Gastroesophageal sphincter (tissue), 4 donors: ENCODE data around the gene LLGL2. TPM values are rescaled to one million over a fixed set of nuclear protein-coding genes. Genes with fewer than 3 reads are reported as not detected.

Experiments used
- total RNA-seq, 4 donors: library from RNA; depleted of rRNA; stranded (reverse); fragments of >200 nt; gene quantifications; one replicate each; pipeline ENCODE4 v1.1.0, GENCODE V29; 2016

LLGL2 gene
- total RNA-seq, 4 donors from 2014 or later, result 2.3 to 7.9 (median 5.8) TPM

Other genes starting within 250 kb of the LLGL2 start
- 10 to 100 TPM in 3 of 4 donors, 1 to 10 TPM in 1; 7.3 to 14.5 (median 13.4) TPM for gene SLC25A19, start 236.3 kb upstream of the LLGL2 start, total RNA-seq
- gene GRB2, start 120.0 kb upstream of the LLGL2 start, total RNA-seq, result 100 to 1,000 TPM in 2 of 4 donors, 10 to 100 TPM in 2; 80.6 to 113 (median 97.6) TPM
- 10 to 100 TPM; 31.0 to 50.3 (median 42.8) TPM for gene TMEM94, start 69.1 kb upstream of the LLGL2 start, total RNA-seq
- 10 to 100 TPM; 13.7 to 46.0 (median 15.6) TPM for gene CASKIN2, start 10.2 kb upstream of the LLGL2 start, total RNA-seq
- 10 to 100 TPM; 15.8 to 26.5 (median 17.1) TPM for gene TSEN54, start 9.2 kb upstream of the LLGL2 start, total RNA-seq
- gene MYO15B, start 62.1 kb downstream of the LLGL2 start, total RNA-seq, result 10 to 100 TPM; 10.7 to 76.1 (median 50.8) TPM
- gene SMIM5, start 107.7 kb downstream of the LLGL2 start, total RNA-seq, result 1 to 10 TPM; 3.8 to 6.8 (median 5.0) TPM
- 10 to 100 TPM in 3 of 4 donors, 1 to 10 TPM in 1; 6.4 to 15.1 (median 13.6) TPM for gene RECQL5, start 141.5 kb downstream of the LLGL2 start, total RNA-seq
- gene SAP30BP, start 141.6 kb downstream of the LLGL2 start, total RNA-seq, result 10 to 100 TPM; 68.2 to 87.2 (median 77.2) TPM
- gene ITGB4, start 195.8 kb downstream of the LLGL2 start, total RNA-seq, result 10 to 100 TPM; 31.1 to 66.3 (median 41.8) TPM
- gene GALK1, start 239.5 kb downstream of the LLGL2 start, total RNA-seq, result 10 to 100 TPM; 13.7 to 23.2 (median 20.4) TPM